GM23338 (cell line): Measurements from ENCODE around the gene TLCD5. TPM values are rescaled to one million over a fixed set of nuclear protein-coding genes. Genes with fewer than 3 reads are reported as not detected.

Source experiments
- CREB1 ChIP-seq: fragments of 250-450 bp; sonication (Bioruptor Pico); IDR thresholded peaks from 2 replicates; pipeline ENCODE4 v1.5.0; 2020; ENCODE audit warnings: low read depth, mild to moderate bottlenecking, moderate library complexity
- EZH2phosphoT487 ChIP-seq: fragments of 200-600 bp; sonication (generic); IDR thresholded peaks from one replicate; pipeline ENCODE4 v1.8.1; 2018; ENCODE audit warnings: antibody characterized with exemption; ENCODE audit not compliant: unreplicated experiment
- JUNB ChIP-seq: IDR thresholded peaks from one replicate; pipeline ENCODE4 v1.6.1; 2016; ENCODE audit warnings: antibody characterized with exemption; ENCODE audit not compliant: unreplicated experiment
- POLR2AphosphoS5 ChIP-seq: IDR thresholded peaks from 2 replicates; pipeline ENCODE4 v1.6.1; 2016; ENCODE audit warnings: antibody characterized with exemption, low read depth
- STAT1 ChIP-seq: IDR thresholded peaks from one replicate; pipeline ENCODE4 v1.6.1; 2016; ENCODE audit warnings: antibody characterized with exemption; ENCODE audit not compliant: unreplicated experiment
- ZNF331 ChIP-seq: fragments of 250-450 bp; sonication (Bioruptor Pico); IDR thresholded peaks from 2 replicates; pipeline ENCODE4 v1.5.0; 2020; ENCODE audit warnings: low read depth, mild to moderate bottlenecking, moderate library complexity
- polyA plus RNA-seq: library from polyadenylated mRNA; unstranded; fragments of >200 nt; fragmentation: Nextera tagmentation; extraction: Ambion mirVana; gene quantifications from 2 replicates; pipeline ENCODE4 v1.2.1, GENCODE V29; 2016
- total RNA-seq: library from RNA; depleted of rRNA; stranded (reverse); fragments of >200 nt; shearing (Covaris generic); gene quantifications from 2 replicates; pipeline ENCODE4 v1.2.3, GENCODE V29; 2014
- TF ChIP-seq, protein P1 (sequence below): fragments of 250-450 bp; sonication (Bioruptor Pico); IDR thresholded peaks from 2 replicates; pipeline ENCODE4 v1.5.0; 2020; ENCODE audit warnings: mild to moderate bottlenecking, moderate library complexity
- TF ChIP-seq, protein P2 (sequence below), 2 experiments: fragments of 200-600 bp in 1 of 2; sonication (generic) in 1 of 2; conservative IDR thresholded peaks; 2 replicates each; pipeline versions ENCODE4 v1.5.1 to v1.6.1; 2016 to 2017; ENCODE audit warnings: antibody characterized with exemption in 2 of 2, low read depth in 2 of 2, mild to moderate bottlenecking in 2 of 2, moderate library complexity in 1 of 2
- TF ChIP-seq, protein P3 (sequence below): IDR thresholded peaks from 2 replicates; pipeline ENCODE4 v1.6.1; 2016; ENCODE audit warnings: antibody characterized with exemption

TLCD5 gene
- total and polyA plus RNA-seq, 2 experiments from 2014 or later = 5.2 to 10.0 TPM

DNA sequence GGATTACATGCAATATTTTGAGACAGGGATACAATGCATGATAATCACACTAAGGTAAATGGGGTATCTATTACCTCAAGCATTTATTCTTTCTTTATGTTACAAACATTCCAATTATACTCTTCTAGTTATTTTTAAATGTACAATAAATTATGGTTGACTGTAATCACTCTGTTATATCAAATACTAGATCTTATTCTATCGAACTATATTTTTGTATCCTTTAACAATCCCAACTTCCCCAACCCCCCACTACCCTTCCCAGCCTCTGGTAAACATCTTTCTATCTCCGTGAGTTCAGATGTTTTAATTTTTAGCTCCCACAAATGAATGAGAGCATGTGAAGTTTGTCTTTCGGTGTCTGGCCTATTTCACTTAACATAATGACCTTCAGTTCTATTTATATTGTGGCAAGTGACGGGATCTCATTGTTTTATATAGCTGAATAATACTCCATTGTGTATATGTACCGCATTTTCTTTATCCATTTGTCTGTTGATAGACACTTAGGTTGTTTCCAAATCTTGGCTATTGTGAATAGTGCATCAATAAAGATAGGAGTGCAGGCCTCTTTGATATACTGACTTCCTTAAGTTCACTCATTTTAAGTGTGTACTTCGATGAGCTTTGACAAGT is 51.6 kb downstream of the TLCD5 start (continued):
- TF ChIP-seq, protein P1, sequence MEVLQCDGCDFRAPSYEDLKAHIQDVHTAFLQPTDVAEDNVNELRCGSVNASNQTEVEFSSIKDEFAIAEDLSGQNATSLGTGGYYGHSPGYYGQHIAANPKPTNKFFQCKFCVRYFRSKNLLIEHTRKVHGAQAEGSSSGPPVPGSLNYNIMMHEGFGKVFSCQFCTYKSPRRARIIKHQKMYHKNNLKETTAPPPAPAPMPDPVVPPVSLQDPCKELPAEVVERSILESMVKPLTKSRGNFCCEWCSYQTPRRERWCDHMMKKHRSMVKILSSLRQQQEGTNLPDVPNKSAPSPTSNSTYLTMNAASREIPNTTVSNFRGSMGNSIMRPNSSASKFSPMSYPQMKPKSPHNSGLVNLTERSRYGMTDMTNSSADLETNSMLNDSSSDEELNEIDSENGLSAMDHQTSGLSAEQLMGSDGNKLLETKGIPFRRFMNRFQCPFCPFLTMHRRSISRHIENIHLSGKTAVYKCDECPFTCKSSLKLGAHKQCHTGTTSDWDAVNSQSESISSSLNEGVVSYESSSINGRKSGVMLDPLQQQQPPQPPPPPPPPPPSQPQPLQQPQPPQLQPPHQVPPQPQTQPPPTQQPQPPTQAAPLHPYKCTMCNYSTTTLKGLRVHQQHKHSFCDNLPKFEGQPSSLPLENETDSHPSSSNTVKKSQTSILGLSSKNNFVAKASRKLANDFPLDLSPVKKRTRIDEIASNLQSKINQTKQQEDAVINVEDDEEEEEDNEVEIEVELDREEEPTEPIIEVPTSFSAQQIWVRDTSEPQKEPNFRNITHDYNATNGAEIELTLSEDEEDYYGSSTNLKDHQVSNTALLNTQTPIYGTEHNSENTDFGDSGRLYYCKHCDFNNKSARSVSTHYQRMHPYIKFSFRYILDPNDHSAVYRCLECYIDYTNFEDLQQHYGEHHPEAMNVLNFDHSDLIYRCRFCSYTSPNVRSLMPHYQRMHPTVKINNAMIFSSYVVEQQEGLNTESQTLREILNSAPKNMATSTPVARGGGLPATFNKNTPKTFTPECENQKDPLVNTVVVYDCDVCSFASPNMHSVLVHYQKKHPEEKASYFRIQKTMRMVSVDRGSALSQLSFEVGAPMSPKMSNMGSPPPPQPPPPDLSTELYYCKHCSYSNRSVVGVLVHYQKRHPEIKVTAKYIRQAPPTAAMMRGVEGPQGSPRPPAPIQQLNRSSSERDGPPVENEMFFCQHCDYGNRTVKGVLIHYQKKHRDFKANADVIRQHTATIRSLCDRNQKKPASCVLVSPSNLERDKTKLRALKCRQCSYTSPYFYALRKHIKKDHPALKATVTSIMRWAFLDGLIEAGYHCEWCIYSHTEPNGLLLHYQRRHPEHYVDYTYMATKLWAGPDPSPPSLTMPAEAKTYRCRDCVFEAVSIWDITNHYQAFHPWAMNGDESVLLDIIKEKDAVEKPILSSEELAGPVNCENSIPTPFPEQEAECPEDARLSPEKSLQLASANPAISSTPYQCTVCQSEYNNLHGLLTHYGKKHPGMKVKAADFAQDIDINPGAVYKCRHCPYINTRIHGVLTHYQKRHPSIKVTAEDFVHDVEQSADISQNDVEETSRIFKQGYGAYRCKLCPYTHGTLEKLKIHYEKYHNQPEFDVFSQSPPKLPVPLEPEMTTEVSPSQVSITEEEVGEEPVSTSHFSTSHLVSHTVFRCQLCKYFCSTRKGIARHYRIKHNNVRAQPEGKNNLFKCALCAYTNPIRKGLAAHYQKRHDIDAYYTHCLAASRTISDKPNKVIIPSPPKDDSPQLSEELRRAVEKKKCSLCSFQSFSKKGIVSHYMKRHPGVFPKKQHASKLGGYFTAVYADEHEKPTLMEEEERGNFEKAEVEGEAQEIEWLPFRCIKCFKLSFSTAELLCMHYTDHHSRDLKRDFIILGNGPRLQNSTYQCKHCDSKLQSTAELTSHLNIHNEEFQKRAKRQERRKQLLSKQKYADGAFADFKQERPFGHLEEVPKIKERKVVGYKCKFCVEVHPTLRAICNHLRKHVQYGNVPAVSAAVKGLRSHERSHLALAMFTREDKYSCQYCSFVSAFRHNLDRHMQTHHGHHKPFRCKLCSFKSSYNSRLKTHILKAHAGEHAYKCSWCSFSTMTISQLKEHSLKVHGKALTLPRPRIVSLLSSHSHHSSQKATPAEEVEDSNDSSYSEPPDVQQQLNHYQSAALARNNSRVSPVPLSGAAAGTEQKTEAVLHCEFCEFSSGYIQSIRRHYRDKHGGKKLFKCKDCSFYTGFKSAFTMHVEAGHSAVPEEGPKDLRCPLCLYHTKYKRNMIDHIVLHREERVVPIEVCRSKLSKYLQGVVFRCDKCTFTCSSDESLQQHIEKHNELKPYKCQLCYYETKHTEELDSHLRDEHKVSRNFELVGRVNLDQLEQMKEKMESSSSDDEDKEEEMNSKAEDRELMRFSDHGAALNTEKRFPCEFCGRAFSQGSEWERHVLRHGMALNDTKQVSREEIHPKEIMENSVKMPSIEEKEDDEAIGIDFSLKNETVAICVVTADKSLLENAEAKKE (CRISPR knock-in tag) = no peak
- TF ChIP-seq JUNB (no peak), CREB1 (CRISPR knock-in tag) (no peak), ZNF331 (CRISPR knock-in tag) (no peak), EZH2phosphoT487 (no peak), STAT1 (no peak), POLR2AphosphoS5 (no peak)
- TF ChIP-seq, protein P2, sequence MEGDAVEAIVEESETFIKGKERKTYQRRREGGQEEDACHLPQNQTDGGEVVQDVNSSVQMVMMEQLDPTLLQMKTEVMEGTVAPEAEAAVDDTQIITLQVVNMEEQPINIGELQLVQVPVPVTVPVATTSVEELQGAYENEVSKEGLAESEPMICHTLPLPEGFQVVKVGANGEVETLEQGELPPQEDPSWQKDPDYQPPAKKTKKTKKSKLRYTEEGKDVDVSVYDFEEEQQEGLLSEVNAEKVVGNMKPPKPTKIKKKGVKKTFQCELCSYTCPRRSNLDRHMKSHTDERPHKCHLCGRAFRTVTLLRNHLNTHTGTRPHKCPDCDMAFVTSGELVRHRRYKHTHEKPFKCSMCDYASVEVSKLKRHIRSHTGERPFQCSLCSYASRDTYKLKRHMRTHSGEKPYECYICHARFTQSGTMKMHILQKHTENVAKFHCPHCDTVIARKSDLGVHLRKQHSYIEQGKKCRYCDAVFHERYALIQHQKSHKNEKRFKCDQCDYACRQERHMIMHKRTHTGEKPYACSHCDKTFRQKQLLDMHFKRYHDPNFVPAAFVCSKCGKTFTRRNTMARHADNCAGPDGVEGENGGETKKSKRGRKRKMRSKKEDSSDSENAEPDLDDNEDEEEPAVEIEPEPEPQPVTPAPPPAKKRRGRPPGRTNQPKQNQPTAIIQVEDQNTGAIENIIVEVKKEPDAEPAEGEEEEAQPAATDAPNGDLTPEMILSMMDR (conservative IDR thresholded peaks at IDR 0.05; ENCODE audit: low read depth in 2 of 2) = no peak
- TF ChIP-seq, protein P3, sequence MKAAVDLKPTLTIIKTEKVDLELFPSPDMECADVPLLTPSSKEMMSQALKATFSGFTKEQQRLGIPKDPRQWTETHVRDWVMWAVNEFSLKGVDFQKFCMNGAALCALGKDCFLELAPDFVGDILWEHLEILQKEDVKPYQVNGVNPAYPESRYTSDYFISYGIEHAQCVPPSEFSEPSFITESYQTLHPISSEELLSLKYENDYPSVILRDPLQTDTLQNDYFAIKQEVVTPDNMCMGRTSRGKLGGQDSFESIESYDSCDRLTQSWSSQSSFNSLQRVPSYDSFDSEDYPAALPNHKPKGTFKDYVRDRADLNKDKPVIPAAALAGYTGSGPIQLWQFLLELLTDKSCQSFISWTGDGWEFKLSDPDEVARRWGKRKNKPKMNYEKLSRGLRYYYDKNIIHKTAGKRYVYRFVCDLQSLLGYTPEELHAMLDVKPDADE = no peak
